ENCODE measurements around the gene CLDN19. TPM values are rescaled to one million over a fixed set of nuclear protein-coding genes. Genes with fewer than 3 reads are reported as not detected.
"Not testable (repeated sequence)": the region's sequence is repeated elsewhere in the genome, so short reads cannot be mapped to it uniquely, and the experiment has no call there.

The CLDN19 gene
- total and polyA plus RNA-seq, 4 donors = 0.39 to 0.94 TPM; not detected in 2

DNA sequence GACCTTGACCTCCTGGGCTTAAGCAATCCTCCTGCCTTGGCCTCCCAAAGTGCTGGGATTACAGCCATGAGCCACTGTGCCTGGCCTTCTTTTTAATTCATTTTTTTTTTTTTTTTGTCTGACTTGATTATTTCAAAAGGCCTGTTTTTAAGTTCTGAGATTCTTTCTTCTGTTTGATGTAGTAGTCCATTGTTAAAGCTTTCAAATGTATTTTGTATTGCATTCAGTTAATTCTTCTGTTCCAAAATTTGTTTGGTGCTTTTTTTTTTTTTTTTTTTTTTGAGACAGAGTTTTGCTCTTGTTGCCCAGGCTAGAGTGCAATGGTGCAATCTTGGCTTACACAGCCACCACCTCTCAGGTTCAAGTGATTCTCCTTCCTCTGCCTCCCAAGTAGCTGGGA is 25.6 kb downstream of the CLDN19 start:
- H3K9me3 ChIP-seq (ENCODE audit: control insufficient read depth, low read length); ATAC-seq (ENCODE audit: low FRiP score); H3K4me3 ChIP-seq (ENCODE audit: low read length in 2 of 2); intact Hi-C loops (cut with DNase I); H3K4me1 ChIP-seq (ENCODE audit: control insufficient read depth in 1 of 2, insufficient read depth in 2 of 2, low read length in 2 of 2); DNase-seq; H3K27me3 ChIP-seq (ENCODE audit: control insufficient read depth in 1 of 2, insufficient read depth in 2 of 2, low read length in 1 of 2); H3K36me3 ChIP-seq (ENCODE audit: control insufficient read depth in 1 of 2, insufficient read depth in 2 of 2, low read length in 1 of 2); H3K27ac ChIP-seq (ENCODE audit: low read depth in 1 of 2, low read length in 2 of 2): not testable (repeated sequence)

DNA sequence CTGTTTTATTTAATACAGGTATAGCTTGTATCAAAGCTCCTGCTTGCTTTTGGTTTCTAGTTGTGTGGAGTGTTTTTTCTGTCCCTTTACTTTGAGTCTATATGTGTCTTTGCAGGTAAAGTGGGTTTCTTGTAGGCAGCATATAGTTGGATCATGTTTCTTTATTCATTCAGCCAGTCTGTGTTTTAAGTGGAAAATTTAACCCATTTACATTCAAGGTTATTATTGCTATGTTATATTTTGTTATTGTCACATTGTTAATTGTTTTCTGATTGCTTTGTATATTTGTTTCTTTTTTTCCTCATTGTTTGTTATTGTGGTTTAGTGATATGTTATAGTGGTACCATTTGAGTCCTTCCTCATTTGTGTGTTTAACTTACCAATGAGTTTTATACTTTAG is 26.7 kb downstream of the CLDN19 start:
- ATAC-seq (ENCODE audit: low FRiP score) (no peak), DNase-seq (no peak)
- Histone ChIP-seq H3K4me1 (ENCODE audit: control insufficient read depth in 1 of 2, insufficient read depth in 2 of 2, low read length in 2 of 2) (no peaks in the 10 kb centered on the region), H3K36me3 (ENCODE audit: control insufficient read depth in 1 of 2, insufficient read depth in 2 of 2, low read length in 1 of 2) (no peaks in the 10 kb centered on the region), H3K9me3 (ENCODE audit: control insufficient read depth, low read length) (peaks cover 3% of the 10 kb centered on the region), H3K27ac (ENCODE audit: low read depth in 1 of 2, low read length in 2 of 2) (no peak overlapping the region), H3K27me3 (ENCODE audit: control insufficient read depth in 1 of 2, insufficient read depth in 2 of 2, low read length in 1 of 2) (no peaks in the 10 kb centered on the region), H3K4me3 (ENCODE audit: low read length in 2 of 2) (no peak overlapping the region)
- intact Hi-C loops (cut with DNase I) = no loop called here

DNA sequence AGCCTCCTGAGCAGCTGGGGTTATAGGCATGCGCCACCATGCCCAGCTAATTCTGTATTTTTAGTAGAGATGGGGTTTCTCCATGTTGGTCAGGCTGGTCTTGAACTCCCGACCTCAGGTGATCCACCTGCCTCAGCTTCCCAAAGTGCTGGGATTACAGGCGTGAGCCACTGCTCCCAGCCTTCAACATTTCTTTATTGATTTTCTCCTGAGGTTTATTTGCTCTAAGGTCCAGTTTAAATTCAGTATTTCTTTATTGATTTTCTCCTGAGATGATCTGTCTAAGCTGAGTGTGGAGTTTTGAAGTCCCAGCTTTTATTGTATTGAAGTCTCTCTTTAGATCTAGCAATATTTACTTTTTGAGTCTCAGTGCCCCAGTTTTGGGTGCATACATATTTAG is 27.2 kb downstream of the CLDN19 start:
- DNase-seq; H3K36me3 ChIP-seq (ENCODE audit: control insufficient read depth in 1 of 2, insufficient read depth in 2 of 2, low read length in 1 of 2); H3K9me3 ChIP-seq (ENCODE audit: control insufficient read depth, low read length); H3K27ac ChIP-seq (ENCODE audit: low read depth in 1 of 2, low read length in 2 of 2); H3K27me3 ChIP-seq (ENCODE audit: control insufficient read depth in 1 of 2, insufficient read depth in 2 of 2, low read length in 1 of 2); ATAC-seq (ENCODE audit: low FRiP score); intact Hi-C loops (cut with DNase I); H3K4me3 ChIP-seq (ENCODE audit: low read length in 2 of 2); H3K4me1 ChIP-seq (ENCODE audit: control insufficient read depth in 1 of 2, insufficient read depth in 2 of 2, low read length in 2 of 2): not testable (repeated sequence)
- WGBS, 2 donors = 93 to 96% methylated on average over 3 of the region's 3 CpGs

DNA sequence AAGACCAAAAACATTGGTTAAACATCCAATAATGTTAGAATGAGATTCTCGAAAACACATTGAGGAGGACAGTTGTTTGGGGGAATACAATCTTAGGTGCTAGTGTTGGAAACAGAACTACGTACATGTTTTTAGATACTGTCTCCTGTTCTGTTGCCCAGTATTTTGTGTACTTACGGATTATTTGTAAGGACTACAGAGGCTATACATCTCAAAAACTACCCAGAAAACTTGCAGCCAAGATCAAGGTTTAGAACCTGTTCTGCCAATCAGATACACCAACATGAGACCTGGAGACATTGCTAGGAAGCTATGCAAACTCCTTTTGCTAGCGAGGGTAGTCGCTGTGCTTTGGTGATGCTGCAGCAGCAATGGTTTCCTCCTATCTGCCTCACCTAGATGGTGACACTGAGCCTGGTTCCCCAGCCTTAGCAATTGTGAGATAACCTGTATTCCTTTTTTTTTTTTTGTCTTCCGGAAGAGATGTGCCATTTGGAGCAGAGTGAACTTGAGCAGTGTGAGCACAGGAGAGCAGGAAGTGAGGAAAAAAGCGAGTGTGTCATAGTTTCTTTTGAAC is 36.1 kb downstream of the CLDN19 start:
- H3K4me3 ChIP-seq (ENCODE audit: low read length in 2 of 2) = no peak overlapping the region
- 94 to 95% methylated on average over 7 of the region's 7 CpGs for WGBS, 2 donors
- intact Hi-C loops (cut with DNase I) = no loop called here
- no peaks in the 10 kb centered on the region for H3K4me1 ChIP-seq (ENCODE audit: control insufficient read depth in 1 of 2, insufficient read depth in 2 of 2, low read length in 2 of 2)
- no peak for DNase-seq
- peaks cover 8 to 11% of the 10 kb centered on the region in 2 donors for H3K36me3 ChIP-seq (ENCODE audit: control insufficient read depth in 1 of 2, insufficient read depth in 2 of 2, low read length in 1 of 2)
- ATAC-seq (ENCODE audit: low FRiP score) = no peak
- no peak overlapping the region for H3K27ac ChIP-seq (ENCODE audit: low read depth in 1 of 2, low read length in 2 of 2)
- H3K9me3 ChIP-seq (ENCODE audit: control insufficient read depth, low read length) = no peaks in the 10 kb centered on the region
- no peaks in the 10 kb centered on the region for H3K27me3 ChIP-seq (ENCODE audit: control insufficient read depth in 1 of 2, insufficient read depth in 2 of 2, low read length in 1 of 2)

DNA sequence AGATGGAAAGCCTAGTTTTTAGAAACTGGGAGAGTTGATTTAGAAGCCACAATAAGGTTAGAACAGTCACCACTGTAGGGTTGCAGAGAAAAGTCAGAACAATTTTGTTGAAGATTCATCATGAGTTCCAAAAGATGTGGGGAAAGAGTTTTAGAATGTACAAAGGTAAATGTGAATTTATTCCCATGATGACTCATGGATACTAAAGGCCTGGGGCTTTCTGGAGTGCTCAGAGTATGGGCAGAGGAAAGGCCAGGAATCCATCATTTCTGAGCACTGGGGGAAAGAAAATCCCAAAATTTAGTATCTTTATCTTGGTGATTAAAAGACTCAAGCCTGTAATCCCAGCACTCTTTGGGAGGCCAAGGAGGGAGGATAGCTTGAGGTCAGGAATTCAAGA is 40.0 kb downstream of the CLDN19 start:
- Histone ChIP-seq H3K27me3 (ENCODE audit: control insufficient read depth in 1 of 2, insufficient read depth in 2 of 2, low read length in 1 of 2) (no peaks in the 10 kb centered on the region), H3K27ac (ENCODE audit: low read depth in 1 of 2, low read length in 2 of 2) (no peak overlapping the region), H3K4me1 (ENCODE audit: control insufficient read depth in 1 of 2, insufficient read depth in 2 of 2, low read length in 2 of 2) (no peaks in the 10 kb centered on the region), H3K9me3 (ENCODE audit: control insufficient read depth, low read length) (no peaks in the 10 kb centered on the region), H3K4me3 (ENCODE audit: low read length in 2 of 2) (no peak overlapping the region), H3K36me3 (ENCODE audit: control insufficient read depth in 1 of 2, insufficient read depth in 2 of 2, low read length in 1 of 2) (peaks cover 4 to 11% of the 10 kb centered on the region in 2 donors)
- intact Hi-C loops (cut with DNase I) = no loop called here
- no peak for ATAC-seq (ENCODE audit: low FRiP score)
- DNase-seq = no peak

DNA sequence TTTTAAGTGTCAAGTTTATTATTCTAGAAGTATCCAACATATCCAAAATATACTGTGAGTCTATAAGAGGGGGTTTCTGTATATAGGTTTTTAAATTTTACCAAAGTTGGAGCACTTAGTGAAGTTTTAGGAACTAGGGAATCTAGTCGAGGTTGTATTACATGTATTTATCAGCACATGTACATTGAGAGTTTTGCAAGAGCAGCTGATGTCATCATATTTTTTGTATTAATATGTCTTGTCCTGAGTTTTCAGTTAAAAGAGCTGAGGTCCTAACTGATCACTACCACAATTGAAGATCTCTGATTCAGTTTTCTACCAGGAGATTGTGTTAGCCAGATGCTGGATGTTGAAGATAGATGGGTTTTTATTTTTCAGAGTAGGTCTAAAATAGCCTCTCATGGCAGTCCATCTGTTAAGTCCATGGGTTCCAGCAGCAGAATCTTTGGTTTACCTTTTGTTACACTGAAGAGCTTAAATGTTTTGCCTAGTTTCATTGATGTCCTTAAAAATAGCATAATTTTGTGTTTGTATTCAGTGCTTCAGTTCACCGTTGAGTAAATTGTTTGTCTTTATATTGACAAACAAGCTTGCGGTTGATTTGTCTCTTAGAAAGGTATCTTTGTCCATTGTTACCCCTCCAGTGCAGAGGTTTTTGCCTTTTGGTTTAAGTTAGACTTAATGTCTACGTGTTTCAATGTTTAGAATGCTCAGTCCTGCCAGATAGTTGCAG is 41.8 kb downstream of the CLDN19 start:
- no peaks in the 10 kb centered on the region for H3K27me3 ChIP-seq (ENCODE audit: control insufficient read depth in 1 of 2, insufficient read depth in 2 of 2, low read length in 1 of 2)
- intact Hi-C loops (cut with DNase I) = no loop called here
- WGBS, 2 donors = 93 to 94% methylated on average over 4 of the region's 4 CpGs
- no peak for ATAC-seq (ENCODE audit: low FRiP score)
- no peak for DNase-seq
- peaks cover 4 to 6% of the 10 kb centered on the region in 2 donors for H3K36me3 ChIP-seq (ENCODE audit: control insufficient read depth in 1 of 2, insufficient read depth in 2 of 2, low read length in 1 of 2)
- H3K27ac ChIP-seq (ENCODE audit: low read depth in 1 of 2, low read length in 2 of 2) = no peak overlapping the region
- H3K4me1 ChIP-seq (ENCODE audit: control insufficient read depth in 1 of 2, insufficient read depth in 2 of 2, low read length in 2 of 2) = no peaks in the 10 kb centered on the region
- no peaks in the 10 kb centered on the region for H3K9me3 ChIP-seq (ENCODE audit: control insufficient read depth, low read length)
- H3K4me3 ChIP-seq (ENCODE audit: low read length in 2 of 2) = no peak overlapping the region

DNA sequence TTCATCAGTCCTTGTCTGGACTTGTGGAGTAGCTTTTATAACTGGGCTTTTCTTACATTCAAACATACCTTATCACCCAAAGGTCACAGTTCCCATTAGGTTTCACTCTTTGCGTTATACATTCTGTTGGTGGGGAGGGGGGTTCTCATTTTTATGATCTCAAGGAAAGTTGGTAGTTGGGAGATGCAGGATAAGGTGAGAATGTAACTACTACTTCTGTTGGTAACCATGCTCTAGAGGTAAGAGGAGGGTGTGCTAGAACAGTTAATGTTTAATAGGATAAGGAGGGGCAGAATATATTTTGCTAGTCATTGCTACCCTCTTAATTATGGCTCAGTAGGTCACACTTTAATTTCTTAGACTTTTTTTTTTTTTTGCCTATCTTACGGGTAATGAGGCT is 47.1 kb downstream of the CLDN19 start:
- H3K9me3 ChIP-seq (ENCODE audit: control insufficient read depth, low read length) = no peaks in the 10 kb centered on the region
- ATAC-seq (ENCODE audit: low FRiP score) (no peak), DNase-seq (no peak)
- H3K36me3 ChIP-seq (ENCODE audit: control insufficient read depth in 1 of 2, insufficient read depth in 2 of 2, low read length in 1 of 2) = no peaks in the 10 kb centered on the region
- no peaks in the 10 kb centered on the region for H3K27me3 ChIP-seq (ENCODE audit: control insufficient read depth in 1 of 2, insufficient read depth in 2 of 2, low read length in 1 of 2)
- H3K4me3 ChIP-seq (ENCODE audit: low read length in 2 of 2) = no peak overlapping the region
- 87 to 92% methylated on average over 2 of the region's 2 CpGs for WGBS, 2 donors
- no peak overlapping the region for H3K27ac ChIP-seq (ENCODE audit: low read depth in 1 of 2, low read length in 2 of 2)
- peaks cover 0 to 3% of the 10 kb centered on the region in 2 donors for H3K4me1 ChIP-seq (ENCODE audit: control insufficient read depth in 1 of 2, insufficient read depth in 2 of 2, low read length in 2 of 2)
- intact Hi-C loops (cut with DNase I) = no loop called here

DNA sequence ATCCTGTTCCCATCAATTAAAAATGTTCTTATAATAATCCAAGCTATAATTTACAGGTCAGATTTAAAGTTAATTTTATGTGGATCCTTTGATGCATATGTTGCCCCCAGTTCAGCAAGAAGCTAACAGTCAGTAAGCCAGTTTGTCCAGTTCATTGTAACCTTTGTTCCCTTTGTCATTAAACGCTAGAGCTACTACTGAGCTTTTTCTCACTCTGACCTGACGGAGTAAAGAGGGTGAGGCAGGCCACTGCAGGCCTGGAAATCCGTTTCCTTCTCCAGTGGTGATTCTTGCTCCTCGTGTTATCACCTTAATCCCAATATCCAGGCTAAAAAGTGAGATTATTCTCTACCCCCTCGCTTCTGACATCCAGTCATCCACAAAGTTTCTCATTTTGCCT is 47.6 kb downstream of the CLDN19 start:
- WGBS, 2 donors = 45 to 69% methylated on average over 5 of the region's 5 CpGs
- Histone ChIP-seq H3K27me3 (ENCODE audit: control insufficient read depth in 1 of 2, insufficient read depth in 2 of 2, low read length in 1 of 2) (no peaks in the 10 kb centered on the region), H3K4me3 (ENCODE audit: low read length in 2 of 2) (no peak overlapping the region), H3K27ac (ENCODE audit: low read depth in 1 of 2, low read length in 2 of 2) (no peak overlapping the region), H3K9me3 (ENCODE audit: control insufficient read depth, low read length) (no peaks in the 10 kb centered on the region), H3K4me1 (ENCODE audit: control insufficient read depth in 1 of 2, insufficient read depth in 2 of 2, low read length in 2 of 2) (peaks cover 0 to 3% of the 10 kb centered on the region in 2 donors), H3K36me3 (ENCODE audit: control insufficient read depth in 1 of 2, insufficient read depth in 2 of 2, low read length in 1 of 2) (no peaks in the 10 kb centered on the region)
- no peak for DNase-seq
- no peak for ATAC-seq (ENCODE audit: low FRiP score)
- intact Hi-C loops (cut with DNase I) = no loop called here

DNA sequence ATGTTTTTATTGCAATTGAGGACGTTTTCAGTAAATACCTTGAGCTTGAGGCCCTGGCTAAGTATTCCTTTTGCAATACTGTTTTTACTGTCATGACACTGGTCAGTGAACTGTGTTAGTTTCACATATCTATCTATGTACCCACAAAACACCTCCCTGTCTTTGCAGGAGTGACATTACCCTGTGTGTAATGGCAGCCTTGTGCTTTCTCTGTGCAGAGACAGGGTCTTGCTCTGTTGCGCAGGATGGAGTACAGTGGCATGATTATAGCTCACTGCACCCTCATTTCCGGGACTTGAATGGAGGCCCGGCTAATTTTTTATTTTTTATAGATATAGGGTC is 48.9 kb downstream of the CLDN19 start:
- WGBS, 2 donors = 67 to 73% methylated on average over 4 of the region's 4 CpGs
- DNase-seq (no peak), ATAC-seq (ENCODE audit: low FRiP score) (no peak)
- Histone ChIP-seq H3K36me3 (ENCODE audit: control insufficient read depth in 1 of 2, insufficient read depth in 2 of 2, low read length in 1 of 2) (no peaks in the 10 kb centered on the region), H3K9me3 (ENCODE audit: control insufficient read depth, low read length) (no peaks in the 10 kb centered on the region), H3K27me3 (ENCODE audit: control insufficient read depth in 1 of 2, insufficient read depth in 2 of 2, low read length in 1 of 2) (no peaks in the 10 kb centered on the region), H3K4me1 (ENCODE audit: control insufficient read depth in 1 of 2, insufficient read depth in 2 of 2, low read length in 2 of 2) (peaks cover 2 to 8% of the 10 kb centered on the region in 2 donors), H3K27ac (ENCODE audit: low read depth in 1 of 2, low read length in 2 of 2) (no peak overlapping the region), H3K4me3 (ENCODE audit: low read length in 2 of 2) (no peak overlapping the region)
- intact Hi-C loops (cut with DNase I) = no loop called here

Data from aorta (tissue), 5 donors.